Osteoblast (primary cell): ENCODE measurements around the gene IFITM5. TPM values are rescaled to one million over a fixed set of nuclear protein-coding genes. Genes with fewer than 3 reads are reported as not detected.
A peak's percentile ranks its signal among the peaks of the same experiment; 100 is the strongest.

Experiments
- DNase-seq: peaks from one replicate; pipeline ENCODE4 v3.0.0; 2011; ENCODE audit warnings: low spot score, mixed read lengths; ENCODE audit not compliant: insufficient read length; ENCODE audit errors: missing footprints
- H2AFZ ChIP-seq: 2 replicates; pipeline ENCODE4 v1.6.0; 2011; ENCODE audit warnings: mild to moderate bottlenecking, low read length
- H3K27ac ChIP-seq: 2 replicates; pipeline ENCODE4 v1.5.1; 2011; ENCODE audit warnings: mild to moderate bottlenecking, low read depth, low read length, moderate library complexity
- H3K27me3 ChIP-seq: 2 replicates; pipeline ENCODE4 v1.6.0; 2012; ENCODE audit warnings: mild to moderate bottlenecking, control low read depth, inconsistent platforms, low read length, moderate library complexity; ENCODE audit not compliant: insufficient read depth
- H3K36me3 ChIP-seq: 2 replicates; pipeline ENCODE4 v1.5.1; 2011; ENCODE audit warnings: mild to moderate bottlenecking, low read length, control low read depth, moderate library complexity; ENCODE audit not compliant: insufficient read depth
- H3K4me1 ChIP-seq: 2 replicates; pipeline ENCODE4 v1.5.1; 2011; ENCODE audit warnings: mild to moderate bottlenecking, low read length, control low read depth, moderate library complexity; ENCODE audit not compliant: insufficient read depth
- H3K4me2 ChIP-seq: 2 replicates; pipeline ENCODE4 v1.6.0; 2011; ENCODE audit warnings: mild to moderate bottlenecking, low read length; ENCODE audit not compliant: insufficient read depth
- H3K4me3 ChIP-seq: fragments of 200-600 bp; sonication (generic); 3 replicates; pipeline ENCODE4 v1.5.1; 2012; ENCODE audit warnings: mild to moderate bottlenecking, low read length, inconsistent platforms; ENCODE audit not compliant: insufficient read depth
- H3K79me2 ChIP-seq: 2 replicates; pipeline ENCODE4 v1.6.0; 2012; ENCODE audit warnings: mild to moderate bottlenecking, low read length, control low read depth, inconsistent platforms; ENCODE audit not compliant: insufficient read depth
- H3K9me3 ChIP-seq: 2 replicates; pipeline ENCODE4 v1.5.1; 2011; ENCODE audit warnings: low read depth, low read length, control low read depth
- H4K20me1 ChIP-seq: 2 replicates; pipeline ENCODE4 v1.6.0; 2012; ENCODE audit warnings: mild to moderate bottlenecking, low read length, control low read depth; ENCODE audit not compliant: insufficient read depth
- total RNA-seq: library from RNA; depleted of rRNA; stranded (reverse); fragments of >200 nt; gene quantifications from 2 replicates; pipeline ENCODE4 v1.2.3, GENCODE V29; 2012
- TF ChIP-seq, protein P1 (sequence below): IDR thresholded peaks from 2 replicates; pipeline ENCODE4 v1.5.1; 2011; ENCODE audit warnings: mild to moderate bottlenecking, low read depth, low read length, moderate library complexity; ENCODE audit errors: extremely low read depth

Gene IFITM5
- total RNA-seq, 1 donor = not detected

DNA sequence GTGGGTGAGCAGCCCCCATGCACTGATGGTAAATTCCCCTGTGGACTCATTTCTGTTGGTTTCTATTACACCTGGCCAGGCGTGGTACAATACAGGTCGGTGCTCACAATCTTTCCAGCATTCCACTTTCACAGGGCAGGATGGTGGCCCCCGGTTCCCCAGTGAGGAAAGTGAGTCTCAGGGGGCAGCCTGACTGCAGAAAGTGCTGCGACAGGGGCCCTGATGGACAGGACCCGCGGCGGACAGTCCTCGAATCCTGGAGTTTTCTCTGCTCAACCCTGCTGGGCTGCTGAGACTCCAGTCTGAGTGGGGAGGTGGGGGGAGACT lies 13.5 kb downstream of the IFITM5 start:
- no peak overlapping the region for H3K4me2 ChIP-seq
- peaks cover 36% of the 10 kb centered on the region for H3K27me3 ChIP-seq
- no peaks in the 10 kb centered on the region for H3K79me2 ChIP-seq
- H3K4me1 ChIP-seq = peaks cover 4% of the 10 kb centered on the region
- H3K36me3 ChIP-seq = no peaks in the 10 kb centered on the region
- no peak overlapping the region for H2AFZ ChIP-seq
- no peak overlapping the region for H3K27ac ChIP-seq
- no peak overlapping the region for H3K4me3 ChIP-seq
- H4K20me1 ChIP-seq = no peaks in the 10 kb centered on the region
- TF ChIP-seq, protein P1, sequence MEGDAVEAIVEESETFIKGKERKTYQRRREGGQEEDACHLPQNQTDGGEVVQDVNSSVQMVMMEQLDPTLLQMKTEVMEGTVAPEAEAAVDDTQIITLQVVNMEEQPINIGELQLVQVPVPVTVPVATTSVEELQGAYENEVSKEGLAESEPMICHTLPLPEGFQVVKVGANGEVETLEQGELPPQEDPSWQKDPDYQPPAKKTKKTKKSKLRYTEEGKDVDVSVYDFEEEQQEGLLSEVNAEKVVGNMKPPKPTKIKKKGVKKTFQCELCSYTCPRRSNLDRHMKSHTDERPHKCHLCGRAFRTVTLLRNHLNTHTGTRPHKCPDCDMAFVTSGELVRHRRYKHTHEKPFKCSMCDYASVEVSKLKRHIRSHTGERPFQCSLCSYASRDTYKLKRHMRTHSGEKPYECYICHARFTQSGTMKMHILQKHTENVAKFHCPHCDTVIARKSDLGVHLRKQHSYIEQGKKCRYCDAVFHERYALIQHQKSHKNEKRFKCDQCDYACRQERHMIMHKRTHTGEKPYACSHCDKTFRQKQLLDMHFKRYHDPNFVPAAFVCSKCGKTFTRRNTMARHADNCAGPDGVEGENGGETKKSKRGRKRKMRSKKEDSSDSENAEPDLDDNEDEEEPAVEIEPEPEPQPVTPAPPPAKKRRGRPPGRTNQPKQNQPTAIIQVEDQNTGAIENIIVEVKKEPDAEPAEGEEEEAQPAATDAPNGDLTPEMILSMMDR = no peak
- H3K9me3 ChIP-seq = no peaks in the 10 kb centered on the region
- DNase-seq = peak; percentile 78

DNA sequence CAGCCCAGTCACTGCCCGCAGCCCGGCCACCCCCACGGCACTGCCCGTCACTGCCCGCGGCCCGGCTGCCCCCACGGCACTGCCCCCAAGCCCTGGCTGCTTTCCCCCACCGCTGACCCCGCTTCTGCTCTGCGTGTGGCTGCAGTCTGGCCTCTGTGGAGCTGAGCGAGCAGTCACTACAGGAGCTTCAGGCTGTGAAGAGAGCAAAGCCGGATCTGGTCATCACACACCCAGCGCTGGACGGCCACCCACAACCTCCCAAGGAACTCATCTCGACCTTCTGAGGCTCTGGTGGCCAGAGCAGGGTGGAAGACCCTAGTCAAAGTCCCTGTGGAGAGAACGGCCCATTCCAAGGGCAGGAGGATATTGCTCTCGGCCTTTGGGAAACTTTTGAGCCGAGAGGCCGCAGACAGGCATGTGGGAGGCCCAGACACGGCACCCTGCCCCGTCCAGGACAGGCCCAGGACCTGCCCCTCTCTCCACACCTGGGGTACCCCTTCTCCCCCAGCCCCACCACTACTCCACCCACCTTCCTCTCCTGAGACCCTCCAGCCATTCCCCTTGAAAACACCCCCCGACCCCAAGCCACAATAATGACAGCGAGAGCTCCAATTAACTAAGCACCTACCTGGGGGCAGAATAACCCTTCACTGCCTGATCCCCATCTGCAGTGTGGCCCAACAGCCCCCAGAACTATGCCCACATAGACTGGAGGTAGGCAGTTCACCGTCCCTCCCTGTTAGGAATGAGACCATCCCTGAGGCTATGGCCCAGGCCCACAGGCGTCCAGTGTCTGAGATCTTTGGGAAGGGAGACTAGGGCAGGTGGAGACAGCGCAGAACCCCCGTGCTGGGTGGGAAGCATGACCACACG lies 14.1 kb downstream of the IFITM5 start:
- Histone ChIP-seq H3K36me3 (no peaks in the 10 kb centered on the region), H3K4me1 (peaks cover 4% of the 10 kb centered on the region), H3K27me3 (peaks cover 42% of the 10 kb centered on the region), H2AFZ (no peak overlapping the region), H4K20me1 (no peaks in the 10 kb centered on the region), H3K4me2 (no peak overlapping the region), H3K9me3 (no peaks in the 10 kb centered on the region), H3K4me3 (no peak overlapping the region), H3K79me2 (no peaks in the 10 kb centered on the region), H3K27ac (no peak overlapping the region)
- DNase-seq = peak; percentile 85
- TF ChIP-seq, protein P1 = no peak

DNA sequence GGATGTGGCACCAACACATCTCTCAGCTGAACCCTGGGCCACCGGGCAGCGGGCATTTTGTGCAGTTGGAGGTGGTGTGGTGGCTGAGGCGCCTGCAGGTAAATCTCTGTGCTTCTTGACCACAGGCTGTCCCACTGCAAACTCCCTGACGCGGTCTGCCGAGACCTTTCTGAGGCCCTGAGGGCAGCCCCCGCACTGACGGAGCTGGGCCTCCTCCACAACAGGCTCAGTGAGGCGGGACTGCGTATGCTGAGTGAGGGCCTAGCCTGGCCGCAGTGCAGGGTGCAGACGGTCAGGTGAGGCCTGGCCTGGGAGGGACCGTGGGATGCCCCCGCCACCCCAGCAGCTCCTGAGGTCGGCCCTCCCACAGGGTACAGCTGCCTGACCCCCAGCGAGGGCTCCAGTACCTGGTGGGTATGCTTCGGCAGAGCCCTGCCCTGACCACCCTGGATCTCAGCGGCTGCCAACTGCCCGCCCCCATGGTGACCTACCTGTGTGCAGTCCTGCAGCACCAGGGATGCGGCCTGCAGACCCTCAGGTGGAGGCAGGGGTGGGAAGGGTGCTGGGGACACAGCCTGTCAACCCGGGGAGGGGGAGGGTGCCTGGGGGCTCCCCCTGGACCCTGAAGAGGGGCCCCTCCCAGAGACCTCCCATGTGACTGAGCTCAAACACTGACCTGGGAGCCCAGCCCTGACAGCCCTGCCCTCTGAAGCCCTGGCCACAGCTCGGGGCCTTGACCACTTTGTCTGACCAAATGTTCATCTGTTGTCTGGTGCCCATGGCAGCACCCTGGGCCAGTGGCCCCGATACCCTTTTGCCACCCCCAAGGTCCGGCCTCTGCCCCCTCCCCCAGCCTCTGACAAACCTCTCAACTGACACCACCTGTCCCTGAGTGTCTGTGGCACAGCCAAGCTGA lies 15.0 kb downstream of the IFITM5 start:
- Histone ChIP-seq H3K4me3 (no peak overlapping the region), H4K20me1 (no peaks in the 10 kb centered on the region), H3K4me1 (peaks cover 4% of the 10 kb centered on the region), H3K9me3 (no peaks in the 10 kb centered on the region), H3K27me3 (peaks cover 51% of the 10 kb centered on the region), H3K36me3 (no peaks in the 10 kb centered on the region), H3K79me2 (no peaks in the 10 kb centered on the region), H2AFZ (no peak overlapping the region), H3K27ac (no peak overlapping the region), H3K4me2 (no peak overlapping the region)
- TF ChIP-seq, protein P1 = no peak
- DNase-seq = peak; percentile 87
